NK-92 (cell line): Measurements from ENCODE around the gene COA5.
"Not testable (repeated sequence)": the region's sequence is repeated elsewhere in the genome, so short reads cannot be mapped to it uniquely, and the experiment has no call there.

ENCODE experiments used
- DNase-seq: peaks from one replicate; lab custom pipeline; 2025; ENCODE audit not compliant: unreplicated experiment; lab: John Stamatoyannopoulos, UW

The COA5 gene

GRCh38 chr2:98607104-98607503, 1.2 kb downstream of the COA5 start:
- DNase-seq: no peak

- no peak for DNase-seq
Measured at GRCh38 chr2:98606431-98606830, 1.9 kb downstream of the COA5 start.

- DNase-seq: no peak
Measured at GRCh38 chr2:98605076-98605475, 3.2 kb downstream of the COA5 start.

DNA sequence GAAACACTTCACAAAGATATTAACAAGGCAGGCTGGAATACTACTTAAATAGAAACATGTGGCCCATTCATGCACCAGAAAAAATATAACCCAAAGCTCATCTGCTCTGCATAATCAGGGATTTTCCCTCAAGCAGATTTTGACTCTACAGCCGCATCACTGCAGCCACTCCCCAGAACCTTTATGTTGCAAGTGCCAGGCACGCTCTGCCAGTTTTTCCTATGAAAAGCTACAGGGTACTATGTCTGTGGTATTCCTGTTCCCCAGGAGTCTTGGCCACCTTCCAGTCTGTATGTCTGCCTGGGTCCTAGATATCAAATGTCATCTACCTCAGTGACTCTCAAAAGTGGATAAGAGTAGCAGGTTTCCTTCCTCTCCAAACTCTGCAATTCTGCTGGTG, 3.8 kb downstream of the COA5 start:
- DNase-seq: no peak

DNA sequence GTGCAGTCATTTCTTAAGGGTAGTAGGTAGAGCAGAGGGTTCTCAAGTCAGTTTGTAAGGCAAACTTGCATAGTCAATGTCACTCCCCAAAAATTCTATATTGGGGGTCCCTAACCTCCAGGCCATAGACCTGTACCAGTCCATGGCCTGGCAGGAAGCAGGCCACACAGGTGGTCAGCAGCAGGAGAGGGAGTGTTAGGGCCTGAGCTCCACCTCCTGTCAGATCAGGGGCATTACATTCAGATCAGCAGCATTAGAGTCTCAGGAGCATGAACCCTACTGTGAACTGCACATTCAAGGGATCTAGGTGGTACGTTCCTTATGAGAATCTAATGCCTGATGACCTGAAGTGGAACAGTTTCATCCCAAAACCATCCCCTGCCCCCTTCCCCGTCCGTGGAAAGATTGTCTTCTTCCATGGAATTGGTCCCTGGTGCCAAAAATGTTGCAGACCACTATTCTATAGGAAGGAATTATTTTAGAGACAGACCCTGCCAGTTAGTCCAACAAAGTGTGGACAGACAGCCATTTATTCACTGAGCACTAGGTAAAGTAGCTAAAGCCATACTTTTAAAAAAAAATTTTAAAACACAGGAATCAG, 6.7 kb downstream of the COA5 start:
- no peak for DNase-seq

GRCh38 chr2:98598781-98599428, 9.4 kb downstream of the COA5 start:
- DNase-seq: no peak

DNA sequence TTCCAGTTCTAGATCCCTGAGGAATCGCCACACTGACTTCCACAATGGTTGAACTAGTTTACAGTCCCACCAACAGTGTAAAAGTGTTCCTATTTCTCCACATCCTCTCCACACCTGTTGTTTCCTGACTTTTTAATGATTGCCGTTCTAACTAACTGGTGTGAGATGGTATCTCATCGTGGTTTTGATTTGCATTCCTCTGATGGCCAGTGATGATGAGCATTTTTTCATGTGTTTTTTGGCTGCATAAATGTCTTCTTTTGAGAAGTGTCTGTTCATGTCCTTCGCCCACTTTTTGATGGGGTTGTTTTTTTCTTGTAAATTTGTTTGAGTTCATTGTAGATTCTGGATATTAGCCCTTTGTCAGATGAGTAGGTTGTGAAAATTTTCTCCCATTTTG, 13.6 kb downstream of the COA5 start:
- DNase-seq: not testable (repeated sequence)

GRCh38 chr2:98592565-98592964, 15.7 kb downstream of the COA5 start:
- DNase-seq: no peak

DNA sequence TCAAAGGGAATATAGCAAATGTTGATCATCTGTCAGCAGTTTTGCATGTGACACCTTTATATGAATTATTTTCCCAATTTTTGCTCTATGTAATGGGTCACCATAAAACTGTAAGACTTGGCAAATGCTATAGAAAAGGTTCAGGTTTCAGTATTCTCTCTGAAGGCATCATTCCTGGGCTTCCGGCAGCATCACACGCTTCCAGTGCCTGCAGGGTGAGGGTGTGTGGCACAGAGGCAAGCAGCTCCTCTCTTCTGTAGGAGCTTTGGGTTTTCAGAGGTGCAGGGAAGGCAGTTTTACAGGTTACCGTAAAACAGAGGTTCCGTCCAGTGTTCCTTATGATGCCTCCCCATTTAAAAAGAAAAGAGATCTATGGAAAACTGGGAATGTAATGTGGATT, 18.8 kb downstream of the COA5 start:
- no peak for DNase-seq

DNA sequence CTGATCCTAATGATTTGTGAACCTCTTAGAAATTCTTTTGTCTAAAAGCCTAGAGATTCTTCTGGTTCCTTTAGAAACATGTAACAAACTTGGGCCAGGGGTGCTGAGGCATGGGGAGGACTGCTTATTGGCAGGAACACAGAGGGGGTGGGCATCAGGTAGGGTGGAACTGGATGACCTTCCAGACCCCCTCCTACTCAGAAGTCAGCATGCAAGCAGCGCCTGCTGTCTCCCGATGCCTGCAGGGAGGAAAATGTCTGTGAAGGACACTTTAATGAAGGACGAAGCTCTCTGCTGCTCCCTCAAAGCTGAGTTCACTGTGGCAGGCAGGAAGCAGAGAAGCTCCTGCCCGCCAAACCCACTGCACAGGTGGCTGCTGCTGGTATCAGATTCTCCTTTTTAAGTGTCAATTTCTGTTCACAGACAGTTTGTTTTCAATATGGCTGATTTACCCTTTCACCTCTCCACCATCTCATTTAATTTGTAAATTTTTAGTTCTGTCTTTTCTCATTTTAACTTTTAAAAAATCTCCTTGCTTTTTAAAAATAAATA, 19.4 kb downstream of the COA5 start:
- DNase-seq: no peak

DNA sequence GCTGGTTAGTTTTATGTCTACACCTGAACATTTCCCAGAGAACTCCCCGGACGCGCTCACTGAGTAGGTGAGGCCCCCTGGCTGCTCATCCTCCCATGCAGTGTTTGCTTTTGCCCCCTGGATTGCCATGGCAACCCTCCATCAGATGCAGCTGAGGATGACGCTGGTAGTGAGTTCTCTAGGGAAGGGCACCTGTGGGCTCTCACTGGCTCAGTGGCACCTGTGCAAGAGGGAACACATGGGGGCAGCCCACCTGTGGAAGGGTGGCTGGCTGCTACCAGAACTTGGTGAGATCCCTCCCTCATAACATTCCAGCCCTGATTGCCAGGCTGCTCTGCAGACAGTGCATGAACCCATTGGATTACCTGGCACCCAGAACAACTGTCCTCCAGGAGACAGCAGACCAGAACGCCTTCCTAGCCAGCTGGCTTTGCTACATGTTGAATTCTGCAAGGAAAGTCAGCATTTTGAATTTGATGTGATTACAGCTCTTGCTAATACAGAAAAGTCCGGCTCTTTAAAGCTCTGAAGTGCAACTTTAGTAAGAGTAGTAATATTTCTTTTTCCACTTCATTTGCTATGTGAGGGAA, 21.7 kb downstream of the COA5 start:
- DNase-seq: no peak

DNA sequence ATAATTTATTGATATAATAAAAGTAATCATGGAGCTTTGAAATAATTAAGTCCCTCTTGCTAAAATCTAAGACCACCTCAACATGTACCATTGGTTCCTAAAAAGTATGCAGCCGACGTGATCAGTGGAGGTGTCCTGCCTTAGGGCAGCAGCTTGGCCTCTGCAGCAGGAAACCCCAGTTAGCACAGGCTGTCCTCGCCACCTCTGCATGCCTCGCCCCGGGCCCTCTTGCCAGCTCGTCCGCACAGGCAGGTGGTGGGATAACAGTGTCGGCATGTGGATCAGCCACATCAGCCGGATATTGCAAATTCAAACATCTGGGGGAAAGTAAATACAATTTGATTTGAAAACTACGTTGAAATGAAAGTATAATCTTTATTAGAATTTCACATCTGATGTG, 22.9 kb downstream of the COA5 start:
- no peak for DNase-seq

GRCh38 chr2:98583816-98584618, 24.3 kb downstream of the COA5 start:
- DNase-seq: no peak

DNA sequence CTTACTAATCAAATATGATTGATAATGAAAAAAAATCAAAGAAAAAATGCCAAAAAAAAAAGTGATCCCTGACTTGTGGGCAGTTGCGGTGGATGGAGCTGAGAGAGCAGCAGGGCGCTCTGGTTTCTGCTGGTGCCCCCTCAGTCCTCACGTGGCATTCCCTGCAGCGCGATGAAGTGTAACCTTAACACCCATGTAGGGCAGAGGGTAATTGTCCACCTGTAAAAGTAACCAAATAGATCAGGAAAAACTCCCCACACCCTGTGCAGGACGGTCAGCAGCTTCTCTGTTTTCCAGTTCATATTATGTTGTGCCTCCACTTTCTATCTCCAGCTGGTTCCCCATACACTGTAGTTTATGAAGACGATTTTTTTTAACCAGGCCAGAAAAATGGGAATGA, 25.0 kb downstream of the COA5 start:
- DNase-seq: no peak

DNA sequence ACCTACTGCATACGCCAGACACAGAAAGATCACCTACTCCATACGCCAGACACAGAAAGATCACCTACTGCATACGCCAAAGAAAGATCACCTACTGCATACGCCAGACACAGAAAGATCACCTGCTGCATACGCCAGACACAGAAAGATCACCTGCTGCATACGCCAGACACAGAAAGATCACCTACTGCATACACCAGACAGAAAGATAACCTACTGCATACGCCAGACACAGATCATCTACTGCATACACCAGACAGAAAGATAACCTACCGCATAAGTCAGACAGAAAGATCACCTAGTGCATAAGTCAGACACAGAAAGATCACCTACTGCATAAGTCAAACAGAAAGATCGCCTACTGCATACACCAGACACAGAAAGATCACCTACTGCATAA, 25.8 kb downstream of the COA5 start:
- no peak for DNase-seq

DNA sequence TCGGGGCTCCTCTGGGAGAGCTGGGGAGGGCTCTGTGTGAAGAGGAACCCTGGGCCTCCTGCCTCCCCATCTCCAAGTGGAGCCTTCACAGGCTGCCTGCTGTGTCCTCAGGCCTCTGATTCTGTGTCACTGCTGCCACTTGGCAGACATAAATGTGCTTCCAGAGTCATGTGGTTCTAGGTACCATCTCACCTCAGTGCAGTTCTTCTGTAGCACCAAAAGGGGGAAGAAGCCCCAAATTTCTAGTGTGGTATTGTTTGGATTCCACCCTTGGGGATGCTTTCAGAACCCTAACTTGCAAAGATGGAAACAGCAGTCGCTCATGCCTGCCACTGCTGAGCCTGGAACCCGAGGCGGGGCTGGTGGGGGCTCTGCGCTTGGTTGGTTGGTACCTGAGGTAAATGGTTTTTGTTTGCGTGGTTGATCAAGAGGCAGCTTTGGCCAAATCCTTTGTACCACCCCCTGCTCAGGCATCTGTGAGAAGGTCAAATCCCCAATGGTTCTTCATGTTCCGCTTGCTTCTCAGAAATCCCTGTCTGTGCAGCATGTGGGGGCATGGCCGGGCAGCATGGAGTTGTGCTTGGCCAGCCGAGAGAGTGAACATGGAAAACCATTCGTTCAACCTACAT, 27.5 kb downstream of the COA5 start:
- no peak for DNase-seq

- no peak for DNase-seq
Measured at GRCh38 chr2:98579926-98580325, 28.4 kb downstream of the COA5 start.

DNA sequence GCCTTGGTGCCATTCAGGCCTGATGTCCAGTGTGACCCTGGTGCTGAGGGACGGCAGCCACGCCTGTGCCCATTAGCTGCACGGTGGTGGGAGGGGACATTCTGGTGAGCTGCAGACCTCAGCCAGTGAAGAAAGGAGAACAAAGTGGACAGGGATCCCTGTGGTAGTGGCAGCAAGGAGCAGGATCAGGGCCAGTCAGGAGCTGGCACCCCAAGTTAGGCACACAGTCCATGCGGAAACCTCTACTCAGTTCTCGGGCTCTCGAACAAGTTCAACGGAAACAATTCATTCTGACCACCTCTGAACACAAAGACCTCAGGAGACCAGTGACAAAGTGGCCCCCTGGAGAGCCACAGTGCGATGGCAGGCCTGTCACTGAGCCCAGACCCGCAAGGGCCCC, 30.1 kb downstream of the COA5 start:
- DNase-seq: no peak

DNA sequence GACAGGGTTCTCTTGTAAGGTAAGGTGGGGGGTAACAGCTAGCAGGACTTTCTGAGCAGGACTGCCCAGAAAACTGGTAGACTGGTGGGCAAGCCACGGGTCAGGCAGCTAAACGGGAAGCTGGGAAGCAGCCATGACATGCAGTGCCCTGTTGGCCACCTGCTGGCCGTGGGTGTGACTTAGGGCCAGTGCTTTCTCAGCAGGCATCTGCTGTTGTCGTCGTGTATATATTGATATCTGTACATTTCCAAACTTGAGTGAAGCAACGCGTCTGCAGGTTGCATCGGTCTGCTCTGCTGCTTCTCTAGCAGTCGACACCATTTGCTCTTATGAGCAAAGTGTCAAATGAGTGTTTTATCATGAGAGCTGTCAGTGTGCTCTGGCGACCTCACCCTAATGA, 31.0 kb downstream of the COA5 start:
- no peak for DNase-seq

- no peak for DNase-seq
Measured at GRCh38 chr2:98576666-98577312, 31.5 kb downstream of the COA5 start.

DNA sequence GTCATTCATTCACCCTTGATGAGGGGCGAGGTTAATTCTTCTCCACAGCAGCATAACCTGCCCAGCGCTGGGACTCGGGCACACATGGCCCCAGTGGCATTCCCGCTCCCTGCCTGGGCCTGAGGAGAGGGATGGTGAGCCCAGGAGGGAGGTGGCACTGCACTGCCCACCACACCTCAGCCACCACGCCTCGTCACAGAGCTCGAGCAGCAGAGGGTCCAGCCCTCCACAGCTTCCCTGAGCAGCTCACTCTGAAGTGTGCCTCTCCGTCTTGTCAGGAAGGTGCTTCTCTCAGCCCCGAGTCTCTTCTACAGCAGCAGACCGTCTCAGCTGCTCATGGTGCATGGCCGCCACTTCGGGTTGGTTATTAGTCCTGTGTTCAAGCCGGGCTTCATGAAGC, 34.9 kb downstream of the COA5 start:
- no peak for DNase-seq
